GM19193 (cell line): ENCODE results near the gene ABHD16A.

ENCODE experiments used
- POLR2A ChIP-seq: IDR thresholded peaks from 4 replicates; pipeline ENCODE4 v1.6.1; 2011; ENCODE audit not compliant: insufficient read depth, insufficient read length; ENCODE audit errors: extremely low read depth

The ABHD16A gene

DNA sequence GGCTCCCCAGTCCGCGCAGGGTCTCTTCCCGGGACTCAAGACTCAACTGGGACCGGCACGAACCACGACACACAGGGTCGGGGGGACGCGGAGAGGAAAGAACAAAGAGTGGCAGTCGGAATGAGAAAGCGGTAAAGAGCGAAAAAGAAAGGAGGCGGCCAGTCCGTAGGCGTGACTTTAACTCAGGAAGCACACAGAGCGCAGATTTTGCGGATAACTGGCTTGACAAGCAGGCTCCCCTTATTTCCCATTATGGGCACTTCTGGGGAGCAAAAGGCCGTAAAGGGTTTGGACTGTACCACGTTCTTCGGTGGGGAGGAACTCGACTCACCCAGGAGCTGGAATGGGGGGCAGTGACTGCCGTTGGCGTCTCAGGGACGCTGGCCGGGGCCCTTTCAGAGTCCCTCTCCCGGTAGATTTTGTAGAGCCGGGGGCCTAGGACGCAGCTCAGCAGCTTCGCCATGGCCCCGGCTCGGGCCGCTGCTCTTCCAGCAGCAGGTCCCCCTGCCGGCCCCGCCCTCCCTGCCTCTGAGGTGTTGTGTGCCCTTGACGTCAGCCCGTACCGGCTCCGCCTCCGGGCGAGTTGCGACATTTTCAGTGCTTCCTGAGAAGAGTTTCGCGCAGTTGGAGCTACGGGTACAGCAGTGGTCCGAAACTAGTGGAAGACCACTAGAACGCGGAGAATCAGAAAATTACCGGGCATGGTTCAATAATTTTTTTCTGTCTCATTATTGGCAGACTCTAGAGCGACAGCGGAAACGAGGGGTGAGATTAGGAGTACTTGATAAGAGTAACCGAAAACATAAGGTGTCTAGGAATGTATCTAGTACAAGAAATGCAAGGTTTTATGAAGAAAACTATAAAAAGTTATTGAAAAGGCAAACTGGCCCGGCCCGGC lies at the start of gene ABHD16A:
Gene ABHD16A (minus strand): TSS at position 506 of the 898 bp plus-strand sequence. CDS start 43 bp downstream, at position 463.
- TF ChIP-seq POLR2A, result peak; percentile 91

GRCh38 chr6:31752739-31753319 lies 49.7 kb upstream of the ABHD16A start:
- TF ChIP-seq POLR2A, result no peak

DNA sequence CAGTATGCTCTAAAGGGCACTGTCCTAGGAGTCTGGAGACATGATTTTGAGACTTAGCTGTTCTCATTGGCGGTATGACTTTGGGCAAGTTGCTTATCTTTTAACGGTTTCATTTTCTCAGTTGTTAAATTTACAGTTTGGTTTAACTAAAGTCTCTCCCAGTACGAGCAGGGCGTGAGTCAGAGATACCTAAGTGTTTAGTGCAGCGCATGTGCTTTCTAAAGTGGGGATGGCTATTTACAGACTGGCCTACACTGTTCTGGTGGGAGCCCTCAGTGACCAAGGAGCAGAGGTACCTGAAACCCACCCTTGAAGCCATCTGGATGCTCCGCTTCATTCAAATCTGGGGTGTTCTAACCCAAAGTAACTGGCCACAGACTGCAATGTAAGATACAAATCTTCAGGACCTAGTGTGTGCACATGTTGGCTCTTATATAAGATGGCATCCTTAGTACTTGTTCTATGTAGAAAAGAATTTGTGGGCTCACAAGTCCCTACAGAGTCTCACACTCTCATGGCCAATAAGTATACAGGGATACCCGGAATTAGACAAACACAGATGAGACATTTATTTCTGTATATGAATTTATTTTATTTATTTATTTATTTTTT lies 47.4 kb upstream of the ABHD16A start:
- TF ChIP-seq POLR2A, result no peak

DNA sequence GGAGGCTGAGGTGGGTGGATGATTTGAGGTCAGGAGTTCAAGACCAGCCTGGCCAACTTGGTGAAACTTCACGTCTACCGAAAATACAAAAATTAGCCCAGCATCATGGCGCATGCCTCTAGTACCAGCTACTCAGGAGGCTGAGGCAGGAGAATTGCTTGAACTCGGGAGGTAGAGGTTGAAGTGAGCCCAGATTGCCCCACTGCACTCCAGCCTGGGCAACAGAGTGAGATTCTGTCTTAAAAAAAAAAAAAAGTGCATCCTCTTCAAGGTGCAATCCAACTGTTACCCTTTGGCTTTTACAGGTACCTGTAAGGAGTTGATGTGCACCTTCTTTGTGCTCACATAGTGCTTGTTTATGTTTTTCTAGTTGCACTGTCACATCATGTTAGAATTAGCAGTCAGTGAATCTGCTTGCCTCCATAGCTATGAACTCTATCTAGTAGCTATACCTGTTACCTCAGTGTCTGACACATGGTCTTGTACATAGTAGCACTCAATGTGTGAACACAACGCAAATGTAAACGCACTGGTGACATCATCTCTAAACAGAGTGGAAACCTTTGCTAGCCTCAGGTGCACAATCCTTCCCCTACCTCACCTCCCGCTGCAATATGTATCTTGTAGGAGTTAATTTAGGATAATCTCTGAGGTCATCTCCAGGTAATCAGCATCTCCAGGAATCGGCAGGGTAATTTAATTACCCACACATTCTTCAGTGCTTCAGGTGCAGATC lies 46.3 kb upstream of the ABHD16A start:
- TF ChIP-seq POLR2A, result no peak

GRCh38 chr6:31744422-31744821 lies 41.3 kb upstream of the ABHD16A start:
- no peak for TF ChIP-seq POLR2A

DNA sequence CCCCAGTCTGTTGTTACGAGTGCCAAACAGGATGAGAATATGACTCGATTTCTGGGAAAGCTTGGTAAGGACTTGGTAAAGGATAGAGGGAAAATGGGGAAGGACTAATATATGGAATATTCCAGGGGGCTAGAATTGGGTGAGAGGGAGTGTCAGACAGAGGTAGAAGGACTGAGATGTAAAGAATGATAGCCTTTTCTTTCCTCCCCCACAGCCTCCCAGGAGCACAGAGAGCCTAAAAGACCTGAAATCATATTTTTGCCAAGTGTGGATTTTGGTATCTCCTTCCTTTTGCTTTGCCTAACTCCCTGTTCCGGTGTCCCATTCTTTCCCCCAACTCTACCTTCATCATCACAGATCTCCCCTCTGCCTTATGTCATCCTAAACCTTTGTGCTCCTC lies 39.8 kb upstream of the ABHD16A start:
- no peak for TF ChIP-seq POLR2A

- no peak for TF ChIP-seq POLR2A
Measured at GRCh38 chr6:31741815-31742214, 38.7 kb upstream of the ABHD16A start.

DNA sequence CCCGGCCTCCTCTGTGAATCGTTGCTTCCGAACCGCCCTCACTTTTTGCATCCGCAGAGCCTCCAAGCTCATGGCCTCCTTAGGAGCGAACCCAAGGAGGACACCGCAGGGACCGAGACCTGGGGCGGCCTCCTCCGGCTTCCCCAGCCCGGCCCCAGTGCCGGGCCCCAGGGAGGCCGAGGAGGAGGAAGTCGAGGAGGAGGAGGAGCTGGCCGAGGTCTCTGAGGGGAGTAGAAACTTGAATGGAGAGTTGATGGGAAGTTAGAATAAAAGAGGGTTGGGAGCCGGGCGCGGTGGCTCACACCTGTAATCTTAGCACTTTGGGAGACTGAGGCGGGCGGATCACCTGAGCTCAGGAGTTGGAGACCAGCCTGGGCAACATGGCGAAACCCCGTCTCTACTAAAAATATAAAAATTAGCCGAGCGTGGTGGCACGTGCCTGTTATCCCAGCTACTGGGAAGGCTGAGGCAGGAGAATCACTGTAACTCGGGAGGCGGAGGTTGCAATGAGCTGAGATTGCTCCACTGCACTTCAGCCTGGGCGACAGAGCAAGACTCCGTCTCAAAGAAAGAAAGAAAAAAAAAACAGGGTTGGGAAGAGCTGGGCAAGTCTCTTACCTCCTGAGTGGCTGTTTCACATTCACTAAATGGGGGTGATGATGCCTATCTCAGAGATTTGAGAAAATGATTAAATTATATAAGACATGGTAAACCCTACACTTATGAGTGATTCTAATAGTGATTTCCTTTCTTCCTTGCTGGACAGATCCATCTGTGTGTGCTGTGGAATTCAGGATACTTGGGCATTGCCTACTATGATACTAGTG lies 37.5 kb upstream of the ABHD16A start:
- no peak for TF ChIP-seq POLR2A

GRCh38 chr6:31739639-31740396 lies 36.7 kb upstream of the ABHD16A start, which contains the start of gene MSH5:
TSS of gene MSH5 (plus strand) at chr6:31740005. CDS start at chr6:31740467, 462 bp downstream.
- TF ChIP-seq POLR2A, result peak; percentile 58

- peak; percentile 42 for TF ChIP-seq POLR2A
Measured at GRCh38 chr6:31737991-31738979, 35.2 kb upstream of the ABHD16A start.

DNA sequence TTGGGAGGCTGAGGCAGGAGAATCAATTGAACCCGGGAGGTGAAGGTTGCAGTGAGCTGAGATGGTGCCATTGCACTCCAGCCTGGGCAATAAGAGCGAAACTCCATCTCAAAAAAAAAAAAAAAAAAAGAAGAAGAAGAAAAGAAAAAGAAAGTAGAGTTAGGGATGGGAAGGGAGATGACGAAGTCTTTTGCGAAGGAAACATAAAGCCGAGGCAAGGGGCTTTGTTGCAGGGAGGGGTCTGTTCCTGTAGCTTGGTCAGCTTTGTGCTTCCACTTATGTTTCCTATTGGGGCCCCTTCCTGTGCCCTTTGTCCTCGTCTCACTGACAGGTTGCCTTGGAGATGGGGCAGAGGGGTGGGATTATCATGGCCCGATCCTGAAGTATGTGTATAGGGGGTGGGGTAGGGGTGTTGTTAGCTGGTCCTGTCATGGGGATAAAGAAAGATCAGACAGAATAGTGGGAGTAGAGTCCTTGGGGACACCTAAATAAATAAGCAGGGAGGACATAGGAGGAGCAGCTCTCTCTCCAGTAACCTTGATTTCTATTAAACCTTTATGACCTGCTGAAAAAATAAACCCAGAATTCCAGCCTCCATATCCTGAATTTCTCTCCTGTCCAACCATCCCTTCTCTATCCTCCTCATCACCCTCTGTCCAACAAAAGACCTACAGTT lies 34.3 kb upstream of the ABHD16A start:
- TF ChIP-seq POLR2A, result peak; percentile 3
